Activated CD4-positive, alpha-beta T cell treated with anti-CD3 and anti-CD28 coated beads, Interleukin-2, amount 10 ng/mL, durations not matched to agents 24 days and 14 days (primary cell): ENCODE results near the gene MYH6. TPM values are rescaled to one million over a fixed set of nuclear protein-coding genes. Genes with fewer than 3 reads are reported as not detected.
"Not testable (repeated sequence)": the region's sequence is repeated elsewhere in the genome, so short reads cannot be mapped to it uniquely, and the experiment has no call there.

ENCODE experiments used
- DNase-seq: peaks from one replicate; pipeline ENCODE4 v3.0.0; 2022
- H3K27ac Mint-ChIP-seq: one replicate; pipeline ENCODE4 v1.8.0; 2022; ENCODE audit warnings: mild to moderate bottlenecking, mixed read lengths
- H3K27me3 Mint-ChIP-seq: one replicate; pipeline ENCODE4 v1.8.0; 2022; ENCODE audit warnings: mixed read lengths
- H3K36me3 Mint-ChIP-seq: one replicate; pipeline ENCODE4 v1.8.0; 2022; ENCODE audit warnings: low read depth, mild to moderate bottlenecking, mixed read lengths
- H3K4me1 Mint-ChIP-seq: one replicate; pipeline ENCODE4 v1.8.0; 2021; ENCODE audit warnings: mixed read lengths
- H3K4me3 Mint-ChIP-seq: one replicate; pipeline ENCODE4 v1.8.0; 2022; ENCODE audit warnings: mild to moderate bottlenecking, moderate library complexity, mixed read lengths
- H3K9me3 Mint-ChIP-seq: one replicate; pipeline ENCODE4 v1.8.0; 2021; ENCODE audit warnings: mixed read lengths
- intact Hi-C: fragments of 100-400 bp; cut with micrococcal nuclease; formaldehyde crosslinking; loops from one replicate; pipeline ENCODE4 v1.15.1; 2023
- total RNA-seq: library from RNA; stranded (reverse); gene quantifications from 2 replicates; pipeline ENCODE4 v1.2.3, GENCODE V29; 2022

The MYH6 gene
- 0.17 and 0.23 TPM in 2 replicates for total RNA-seq

- H3K4me3 Mint-ChIP-seq: no peak within 1 kb of the TSS
- no peaks in the 10 kb centered on the region for H3K36me3 Mint-ChIP-seq
- intact Hi-C loops: no loop called here
- no peaks in the 10 kb centered on the region for H3K4me1 Mint-ChIP-seq
- no peak within 1 kb of the TSS for H3K27ac Mint-ChIP-seq
- H3K9me3 Mint-ChIP-seq: no peaks in the 10 kb centered on the region
- no peak for DNase-seq
- peaks cover 4% of the 10 kb centered on the region for H3K27me3 Mint-ChIP-seq
Measured at GRCh38 chr14:23407516-23408306, at the start of gene MYH6. TSS of gene MYH6 (minus strand) at chr14:23408273. CDS start at chr14:23407223, 1,050 bp downstream.

- H3K27me3 Mint-ChIP-seq: peaks cover 35% of the 10 kb centered on the region
- H3K9me3 Mint-ChIP-seq, H3K4me3 Mint-ChIP-seq, H3K27ac Mint-ChIP-seq, H3K36me3 Mint-ChIP-seq, H3K4me1 Mint-ChIP-seq, intact Hi-C loops, DNase-seq: not testable (repeated sequence)
Measured at GRCh38 chr14:23456883-23457586, 49.0 kb upstream of the MYH6 start.

- intact Hi-C loops: no loop called here
- Mint-ChIP-seq H3K27me3 (peaks cover 26% of the 10 kb centered on the region), H3K4me1 (no peaks in the 10 kb centered on the region), H3K4me3 (no peak overlapping the region), H3K27ac (no peak overlapping the region), H3K9me3 (no peaks in the 10 kb centered on the region), H3K36me3 (no peaks in the 10 kb centered on the region)
- no peak for DNase-seq
Measured at GRCh38 chr14:23454445-23454856, 46.4 kb upstream of the MYH6 start.

GRCh38 chr14:23452237-23452636 lies 44.2 kb upstream of the MYH6 start:
- H3K27ac Mint-ChIP-seq: no peak overlapping the region
- no peak overlapping the region for H3K4me3 Mint-ChIP-seq
- no peaks in the 10 kb centered on the region for H3K36me3 Mint-ChIP-seq
- no peak for DNase-seq
- H3K9me3 Mint-ChIP-seq: no peaks in the 10 kb centered on the region
- intact Hi-C loops: no loop called here
- H3K27me3 Mint-ChIP-seq: peaks cover 16% of the 10 kb centered on the region
- H3K4me1 Mint-ChIP-seq: peaks cover 7% of the 10 kb centered on the region

GRCh38 chr14:23450379-23450778 lies 42.3 kb upstream of the MYH6 start:
- Mint-ChIP-seq H3K27ac (no peak overlapping the region), H3K9me3 (no peaks in the 10 kb centered on the region), H3K4me3 (no peak overlapping the region), H3K27me3 (peaks cover 13% of the 10 kb centered on the region), H3K36me3 (no peaks in the 10 kb centered on the region), H3K4me1 (peaks cover 7% of the 10 kb centered on the region)
- intact Hi-C loops: no loop called here
- DNase-seq: no peak

- Mint-ChIP-seq H3K4me1 (peaks cover 7% of the 10 kb centered on the region), H3K36me3 (no peaks in the 10 kb centered on the region), H3K9me3 (no peaks in the 10 kb centered on the region), H3K4me3 (no peak overlapping the region), H3K27me3 (peaks cover 10% of the 10 kb centered on the region), H3K27ac (no peak overlapping the region)
- intact Hi-C loops: no loop called here
- DNase-seq: no peak
Measured at GRCh38 chr14:23449314-23449713, 41.2 kb upstream of the MYH6 start.

GRCh38 chr14:23447361-23448350 lies 39.6 kb upstream of the MYH6 start:
- intact Hi-C loops: no loop called here
- Mint-ChIP-seq H3K36me3 (no peaks in the 10 kb centered on the region), H3K4me1 (peaks cover 7% of the 10 kb centered on the region), H3K9me3 (no peaks in the 10 kb centered on the region), H3K4me3 (no peak overlapping the region), H3K27me3 (peaks cover 6% of the 10 kb centered on the region), H3K27ac (peak overlapping the region; percentile 18)
- no peak for DNase-seq

- DNase-seq: no peak
- Mint-ChIP-seq H3K36me3 (no peaks in the 10 kb centered on the region), H3K4me1 (peaks cover 7% of the 10 kb centered on the region), H3K4me3 (no peak overlapping the region), H3K9me3 (no peaks in the 10 kb centered on the region), H3K27ac (no peak overlapping the region), H3K27me3 (peaks cover 4% of the 10 kb centered on the region)
- intact Hi-C loops: no loop called here
Measured at GRCh38 chr14:23446291-23446851, 38.3 kb upstream of the MYH6 start.

GRCh38 chr14:23445773-23446172 lies 37.7 kb upstream of the MYH6 start:
- no peak for DNase-seq
- H3K4me1 Mint-ChIP-seq: peaks cover 9% of the 10 kb centered on the region
- no peaks in the 10 kb centered on the region for H3K36me3 Mint-ChIP-seq
- no peak overlapping the region for H3K27ac Mint-ChIP-seq
- intact Hi-C loops: no loop called here
- H3K9me3 Mint-ChIP-seq: no peaks in the 10 kb centered on the region
- no peak overlapping the region for H3K4me3 Mint-ChIP-seq
- H3K27me3 Mint-ChIP-seq: peaks cover 2% of the 10 kb centered on the region

- no peaks in the 10 kb centered on the region for H3K9me3 Mint-ChIP-seq
- no peak overlapping the region for H3K27ac Mint-ChIP-seq
- H3K4me1 Mint-ChIP-seq: peaks cover 9% of the 10 kb centered on the region
- no peak for DNase-seq
- no peaks in the 10 kb centered on the region for H3K36me3 Mint-ChIP-seq
- peaks cover 2% of the 10 kb centered on the region for H3K27me3 Mint-ChIP-seq
- intact Hi-C loops: no loop called here
- H3K4me3 Mint-ChIP-seq: no peak overlapping the region
Measured at GRCh38 chr14:23444314-23444713, 36.2 kb upstream of the MYH6 start.

GRCh38 chr14:23443881-23444280 lies 35.8 kb upstream of the MYH6 start:
- intact Hi-C loops: no loop called here
- Mint-ChIP-seq H3K36me3 (no peaks in the 10 kb centered on the region), H3K4me3 (no peak overlapping the region), H3K27me3 (peaks cover 2% of the 10 kb centered on the region), H3K9me3 (no peaks in the 10 kb centered on the region), H3K4me1 (peaks cover 9% of the 10 kb centered on the region), H3K27ac (no peak overlapping the region)
- DNase-seq: no peak

- DNase-seq: no peak
Measured at GRCh38 chr14:23443411-23443812, 35.3 kb upstream of the MYH6 start.

GRCh38 chr14:23442721-23443356 lies 34.8 kb upstream of the MYH6 start:
- Mint-ChIP-seq H3K36me3 (no peaks in the 10 kb centered on the region), H3K4me3 (no peak overlapping the region), H3K4me1 (peaks cover 7% of the 10 kb centered on the region), H3K9me3 (no peaks in the 10 kb centered on the region), H3K27ac (no peak overlapping the region), H3K27me3 (peaks cover 2% of the 10 kb centered on the region)
- no peak for DNase-seq
- intact Hi-C loops: no loop called here

More at GRCh38 chr14:23443411-23443812, 35.3 kb upstream of the MYH6 start:
- intact Hi-C loops: no loop called here
- Mint-ChIP-seq H3K4me1 (peaks cover 9% of the 10 kb centered on the region), H3K9me3 (no peaks in the 10 kb centered on the region), H3K27me3 (peaks cover 2% of the 10 kb centered on the region), H3K27ac (no peak overlapping the region), H3K36me3 (no peaks in the 10 kb centered on the region), H3K4me3 (no peak overlapping the region)
